ENCODE data around the gene TSNAX.

- TF ChIP-seq CTCF (IDR thresholded peaks at IDR 0.05; ENCODE audit: insufficient read depth, low read length) (no peak), REST (IDR thresholded peaks at IDR 0.05; ENCODE audit: insufficient replicate concordance, low read depth) (no peak)
These were observed 12.7 kb upstream of the TSNAX start for GRCh38 chr1:231515748-231516147.

Measured in HL-60 (cell line).